Measurements from ENCODE around the gene PIEZO1.

DNA sequence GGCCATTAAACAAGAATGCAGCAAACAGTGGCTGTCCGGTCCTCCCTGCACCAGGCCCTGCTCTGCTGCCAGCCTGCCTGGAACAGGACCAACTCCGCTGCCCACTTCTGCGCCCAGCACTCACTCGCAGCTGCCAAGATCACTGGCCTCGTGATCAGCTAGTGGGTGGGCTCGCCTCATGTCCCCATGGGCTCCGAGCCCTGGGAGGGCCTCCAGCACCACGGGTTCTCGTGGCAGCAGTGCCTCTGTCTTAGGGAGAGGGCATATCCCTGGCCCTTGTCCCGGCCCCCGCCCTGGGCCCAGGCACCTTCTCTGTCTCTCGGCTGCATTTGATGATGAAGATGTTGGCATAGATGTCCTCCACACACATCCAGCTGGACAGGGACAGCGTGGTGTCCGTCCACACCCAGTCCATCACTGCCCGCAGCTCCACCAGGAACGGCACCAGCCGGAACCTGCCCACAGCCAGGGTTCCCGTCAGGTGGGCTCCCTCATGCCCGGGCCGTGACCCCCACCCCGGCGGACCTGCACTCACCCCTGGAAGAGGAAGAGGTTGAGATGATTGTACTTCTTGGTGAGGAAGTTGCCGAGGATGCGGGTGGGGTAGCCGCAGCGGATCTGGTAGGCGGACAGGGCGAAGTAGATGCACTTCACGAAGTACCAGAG lies 65.6 kb downstream of the PIEZO1 start:
- TF ChIP-seq, protein P1, sequence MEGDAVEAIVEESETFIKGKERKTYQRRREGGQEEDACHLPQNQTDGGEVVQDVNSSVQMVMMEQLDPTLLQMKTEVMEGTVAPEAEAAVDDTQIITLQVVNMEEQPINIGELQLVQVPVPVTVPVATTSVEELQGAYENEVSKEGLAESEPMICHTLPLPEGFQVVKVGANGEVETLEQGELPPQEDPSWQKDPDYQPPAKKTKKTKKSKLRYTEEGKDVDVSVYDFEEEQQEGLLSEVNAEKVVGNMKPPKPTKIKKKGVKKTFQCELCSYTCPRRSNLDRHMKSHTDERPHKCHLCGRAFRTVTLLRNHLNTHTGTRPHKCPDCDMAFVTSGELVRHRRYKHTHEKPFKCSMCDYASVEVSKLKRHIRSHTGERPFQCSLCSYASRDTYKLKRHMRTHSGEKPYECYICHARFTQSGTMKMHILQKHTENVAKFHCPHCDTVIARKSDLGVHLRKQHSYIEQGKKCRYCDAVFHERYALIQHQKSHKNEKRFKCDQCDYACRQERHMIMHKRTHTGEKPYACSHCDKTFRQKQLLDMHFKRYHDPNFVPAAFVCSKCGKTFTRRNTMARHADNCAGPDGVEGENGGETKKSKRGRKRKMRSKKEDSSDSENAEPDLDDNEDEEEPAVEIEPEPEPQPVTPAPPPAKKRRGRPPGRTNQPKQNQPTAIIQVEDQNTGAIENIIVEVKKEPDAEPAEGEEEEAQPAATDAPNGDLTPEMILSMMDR (IDR thresholded peaks at IDR 0.05): no peak
- TF ChIP-seq POLR2A (IDR thresholded peaks at IDR 0.05): no peak

Data from lower leg skin (tissue), 3 donors.